HG03159 (cell line): Measurements from ENCODE around the gene TOM1L2.

ENCODE experiments used
- ATAC-seq: cut with Tn5 transposase; IDR thresholded peaks from one replicate; pipeline ENCODE4 v1.9.1; 2021; ENCODE audit warnings: mild to moderate bottlenecking, moderate library complexity; ENCODE audit not compliant: unreplicated experiment

The TOM1L2 gene

DNA sequence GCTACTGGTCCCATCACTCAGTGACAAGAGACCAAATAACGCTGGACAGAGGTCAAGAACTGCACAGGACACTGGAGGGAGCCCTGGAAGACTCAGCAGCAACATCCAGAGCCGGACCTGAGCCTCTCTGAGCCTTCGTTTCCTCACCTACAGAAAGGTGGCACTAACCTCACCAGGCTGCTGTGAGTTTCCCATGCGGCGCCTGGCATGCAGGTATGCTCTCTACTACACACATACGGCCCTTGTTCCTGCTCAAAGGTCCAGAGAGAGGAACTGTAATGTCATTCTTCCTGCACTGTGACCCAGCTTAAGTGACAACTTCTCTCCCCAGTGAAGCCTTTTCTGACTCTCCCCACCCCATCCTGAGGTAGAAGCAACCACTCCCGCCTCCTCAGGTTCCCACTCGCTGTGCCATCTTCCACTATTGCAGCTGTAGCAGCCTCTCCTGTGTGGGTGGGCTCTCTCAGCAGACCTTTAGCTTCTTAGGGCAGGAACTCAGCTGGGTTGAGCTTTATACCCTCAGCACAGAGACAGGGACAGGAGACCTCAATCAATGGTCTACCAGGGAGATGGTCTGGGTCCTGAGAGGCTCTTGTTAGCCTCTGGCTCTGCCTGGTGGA is 91.5 kb downstream of the TOM1L2 start:
- ATAC-seq, result no peak

DNA sequence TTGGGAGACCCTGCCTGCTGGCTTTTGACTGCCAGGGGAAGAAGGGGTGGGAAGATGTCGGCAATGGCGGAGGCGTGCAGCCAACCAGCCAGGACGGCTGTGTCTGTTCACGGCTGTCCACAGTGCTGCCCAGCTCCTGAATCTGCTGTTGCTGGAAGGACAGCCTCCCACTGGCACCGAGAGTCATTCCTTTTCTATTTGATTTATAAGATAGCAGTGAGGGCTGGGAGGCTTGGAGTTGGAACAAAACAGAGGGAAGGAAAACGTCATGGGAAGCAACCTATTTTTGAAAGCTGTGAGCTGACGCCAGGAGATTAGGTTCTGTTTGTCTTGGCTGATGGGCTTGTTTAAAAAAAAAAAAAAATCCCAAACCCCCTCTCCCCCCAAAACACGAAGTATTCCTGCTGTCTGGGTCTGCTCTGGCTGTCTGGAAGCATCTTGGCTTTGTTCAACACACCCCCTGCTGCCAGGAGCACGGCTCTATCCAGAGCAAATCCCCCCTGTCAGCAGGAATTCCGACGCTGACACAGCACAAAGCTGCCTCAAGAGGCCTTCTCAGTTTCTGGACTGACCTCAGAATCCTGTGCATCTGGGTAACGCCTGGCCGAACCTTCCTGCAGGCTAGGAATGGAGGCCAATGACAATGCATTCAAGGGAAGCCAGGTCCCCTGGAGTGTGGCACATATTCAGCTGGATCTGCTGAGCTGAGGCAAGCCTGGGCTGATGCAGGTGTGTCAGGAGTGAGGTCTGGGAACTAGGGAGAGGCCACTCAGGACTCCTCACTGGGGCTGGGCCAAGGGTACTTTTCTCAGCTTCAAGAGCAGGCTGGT is 94.5 kb downstream of the TOM1L2 start:
- no peak for ATAC-seq

- ATAC-seq, result no peak
Observed at GRCh38 chr17:17876959-17877528, 95.2 kb downstream of the TOM1L2 start.

DNA sequence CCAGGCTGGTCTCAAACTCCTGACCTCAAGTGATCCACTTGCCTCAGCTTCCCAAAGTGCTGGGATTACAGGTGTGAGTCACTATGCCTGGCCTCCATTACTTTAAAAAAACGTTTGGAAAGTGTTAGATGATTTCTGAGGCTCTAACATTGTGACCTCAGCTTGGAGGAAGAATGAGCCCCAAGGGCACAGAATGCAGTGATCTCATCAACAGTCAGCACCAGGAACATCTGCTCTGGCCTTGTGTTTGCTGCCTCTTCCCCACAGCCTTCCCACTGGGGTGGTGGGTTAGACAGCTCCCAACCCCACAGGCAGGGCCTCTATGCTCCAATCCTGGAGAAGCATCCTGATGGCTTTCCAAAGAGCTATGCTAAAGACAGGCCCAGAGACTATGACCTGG is 97.7 kb downstream of the TOM1L2 start:
- ATAC-seq, result no peak

GRCh38 chr17:17873450-17873991 is 98.7 kb downstream of the TOM1L2 start:
- ATAC-seq, result no peak

DNA sequence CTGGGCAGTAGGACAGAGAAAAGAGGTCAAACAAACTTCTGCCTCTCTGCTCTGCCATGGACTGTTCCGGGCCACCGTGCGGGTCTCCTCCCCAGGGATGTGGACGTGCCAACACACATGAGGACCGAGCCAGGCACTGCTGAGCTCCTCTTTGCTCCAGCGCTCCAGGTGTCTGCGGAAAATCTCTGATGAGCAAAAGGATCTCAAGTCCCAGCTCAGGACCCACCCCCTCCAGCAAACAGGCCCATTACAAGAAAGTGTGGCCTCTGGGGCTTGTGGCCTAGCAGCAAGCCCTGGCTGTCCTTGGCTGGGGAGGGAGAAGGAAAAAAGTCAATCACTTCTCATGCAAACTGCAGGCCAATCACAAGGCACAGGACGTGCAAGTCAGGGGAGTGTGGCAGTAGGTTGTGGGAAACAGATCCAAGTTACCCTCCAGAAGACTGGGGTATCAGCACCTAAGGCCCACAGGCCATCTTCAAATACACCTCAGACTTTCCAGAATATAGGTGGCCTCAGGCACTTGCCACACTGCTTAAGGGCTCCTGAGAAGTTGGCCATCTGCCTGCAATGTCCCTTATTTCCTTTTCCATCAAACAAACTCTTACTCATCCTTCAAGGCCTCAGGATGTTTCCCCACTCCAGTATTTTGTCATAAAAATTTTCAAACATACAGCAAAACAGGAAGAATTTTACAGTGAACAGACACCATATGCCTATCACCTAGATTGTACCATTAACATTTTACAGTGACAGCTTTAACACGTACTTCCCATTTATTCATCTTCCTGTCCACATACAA is 99.5 kb downstream of the TOM1L2 start:
- no peak for ATAC-seq

DNA sequence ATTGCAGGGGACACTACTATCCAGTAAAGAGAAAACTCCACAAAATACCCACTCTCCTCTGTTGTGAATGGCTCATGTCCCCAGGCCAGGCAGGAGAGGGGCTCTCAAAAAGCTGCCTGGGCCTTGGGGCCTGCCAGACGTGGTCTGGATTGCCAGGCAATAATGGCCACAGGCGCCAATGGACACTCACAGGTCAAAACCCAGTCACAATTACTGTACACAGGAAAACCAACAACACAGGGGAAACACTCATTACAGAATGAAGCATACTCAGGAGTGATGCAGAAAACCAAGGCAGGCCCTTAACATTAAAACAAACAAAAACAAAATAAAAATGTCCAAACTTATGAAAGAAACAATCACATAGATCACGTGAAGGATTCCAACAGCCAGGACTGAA is 100.3 kb downstream of the TOM1L2 start:
- no peak for ATAC-seq

GRCh38 chr17:17870247-17870646 is 102.0 kb downstream of the TOM1L2 start:
- no peak for ATAC-seq

GRCh38 chr17:17868641-17869522 is 103.3 kb downstream of the TOM1L2 start:
- no peak for ATAC-seq

- no peak for ATAC-seq
Observed at GRCh38 chr17:17866897-17867296, 105.3 kb downstream of the TOM1L2 start.

- no peak for ATAC-seq
Observed at GRCh38 chr17:17866425-17866824, 105.8 kb downstream of the TOM1L2 start.

DNA sequence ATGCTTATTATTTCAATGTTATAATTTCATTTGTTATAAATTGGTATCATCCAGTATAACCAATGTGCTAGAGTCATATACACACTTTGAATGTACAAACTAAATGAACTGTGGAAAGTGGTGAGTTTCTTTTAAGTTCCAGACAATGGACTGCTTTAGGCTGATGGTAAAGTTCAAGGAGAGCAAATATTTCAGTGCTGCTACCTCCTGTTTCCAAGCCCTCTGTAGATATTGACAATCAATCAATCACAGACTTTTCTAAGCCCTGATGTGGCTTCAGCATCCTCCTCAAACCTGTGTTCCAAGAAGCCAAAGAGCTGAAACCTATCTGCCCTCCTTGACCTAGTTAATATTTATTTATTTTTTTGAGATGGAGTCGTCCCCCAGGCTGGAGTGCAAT is 107.2 kb downstream of the TOM1L2 start:
- no peak for ATAC-seq

DNA sequence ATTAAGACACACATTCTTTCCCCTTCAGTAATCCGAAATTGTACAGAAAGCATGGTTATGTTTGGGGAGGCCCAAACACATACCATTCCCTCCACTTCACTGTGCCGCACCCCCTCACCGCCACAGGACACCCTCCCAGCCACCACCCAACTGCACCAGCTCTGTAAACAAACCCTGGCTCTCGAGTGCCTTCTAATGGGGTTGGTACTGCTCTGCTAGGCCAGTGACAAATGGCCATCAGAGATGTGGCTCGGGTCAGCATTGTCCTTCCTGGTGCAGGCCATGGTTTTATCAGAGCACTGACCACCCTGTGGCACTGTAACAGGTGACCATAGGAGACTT is 111.5 kb downstream of the TOM1L2 start:
- ATAC-seq, result no peak

GRCh38 chr17:17859909-17860765 is 112.1 kb downstream of the TOM1L2 start:
- no peak for ATAC-seq

DNA sequence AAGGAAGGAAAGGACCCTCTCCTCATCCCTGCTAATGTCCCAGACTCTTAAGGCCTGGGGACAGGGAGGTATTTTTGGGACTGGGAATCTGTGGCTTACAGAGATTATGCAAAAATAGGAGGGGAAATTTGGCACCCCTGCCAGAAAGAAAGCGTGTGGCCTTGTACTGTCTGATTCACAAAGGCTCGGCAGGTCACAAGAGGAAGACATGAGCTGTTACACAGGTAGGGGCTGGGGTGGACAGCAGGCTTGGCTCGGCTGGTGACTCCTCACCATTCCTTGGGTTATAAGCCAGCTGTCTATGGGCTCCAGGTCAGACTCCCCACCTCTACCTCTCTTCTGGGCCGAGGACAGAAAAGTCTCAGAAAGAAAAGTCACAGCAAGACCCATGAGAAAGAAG is 114.7 kb downstream of the TOM1L2 start:
- ATAC-seq, result no peak

- no peak for ATAC-seq
Observed at GRCh38 chr17:17856386-17856785, 115.8 kb downstream of the TOM1L2 start.

DNA sequence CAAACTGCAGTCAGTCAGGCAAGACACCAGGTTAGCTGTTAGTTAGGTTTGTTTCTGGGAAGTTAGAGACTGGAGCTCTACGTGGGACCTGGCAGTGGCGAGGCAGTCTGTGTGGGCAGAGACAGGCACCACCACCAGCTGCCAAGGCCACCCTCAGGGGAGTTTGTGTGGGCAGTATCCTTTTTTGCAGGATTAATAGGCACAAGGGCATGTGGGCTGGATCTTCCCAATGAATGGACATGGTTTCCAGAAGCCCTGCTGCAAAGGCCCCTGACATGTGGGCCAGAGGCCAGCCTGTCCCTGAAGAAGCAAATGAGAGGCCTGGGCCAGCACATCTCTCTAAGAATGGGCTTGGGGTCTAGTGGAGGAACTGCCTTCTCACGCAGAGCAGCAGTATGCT is 116.2 kb downstream of the TOM1L2 start:
- ATAC-seq, result no peak

DNA sequence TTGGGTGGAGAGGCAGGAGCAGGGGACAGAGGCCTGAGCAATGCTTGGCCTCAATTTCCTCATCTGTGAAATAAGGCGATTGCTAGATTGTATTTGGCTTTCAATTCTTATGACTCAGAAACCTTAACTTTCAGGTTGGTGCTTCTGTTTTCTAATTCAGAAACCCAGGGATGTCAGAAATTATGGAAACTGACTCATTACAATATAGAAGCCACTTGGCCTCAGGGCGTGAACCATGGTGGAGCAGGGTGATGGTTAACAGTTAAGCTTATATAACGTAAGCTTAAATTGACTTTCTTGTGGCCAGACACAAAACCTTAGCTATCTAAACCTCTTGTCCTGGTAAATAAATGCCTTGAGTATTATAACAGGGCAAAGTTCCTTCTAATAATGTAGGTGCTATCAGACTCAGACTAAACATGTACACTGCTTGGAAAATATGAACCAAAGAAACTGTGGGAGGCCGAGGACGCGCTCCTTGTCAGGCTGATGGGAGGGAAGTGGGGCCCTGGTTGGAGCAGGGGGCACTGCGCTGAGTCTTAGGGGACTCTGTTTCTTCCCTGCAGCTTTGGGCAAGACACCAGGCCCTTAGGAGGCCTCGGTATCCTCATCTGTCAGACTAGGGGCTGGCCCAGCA is 118.3 kb downstream of the TOM1L2 start:
- ATAC-seq, result no peak

GRCh38 chr17:17852930-17853329 is 119.3 kb downstream of the TOM1L2 start:
- ATAC-seq, result no peak
